Retinal pigment epithelial cell (primary cell): Measurements from ENCODE around the gene DHX40.
"Not testable (repeated sequence)": the region's sequence is repeated elsewhere in the genome, so short reads cannot be mapped to it uniquely, and the experiment has no call there.

Source experiments
- DNase-seq: peaks from one replicate; pipeline ENCODE4 v3.0.0-alpha.2; 2010; ENCODE audit warnings: low read depth
- H3K4me3 ChIP-seq: 2 replicates; pipeline ENCODE4 v1.5.1; 2011; ENCODE audit warnings: mild to moderate bottlenecking, low read length, control low read depth, moderate library complexity
- CTCF ChIP-seq: conservative IDR thresholded peaks from 2 replicates; pipeline ENCODE4 v1.5.1; 2011; ENCODE audit warnings: low read depth, low read length, control low read depth, inconsistent platforms

Gene DHX40, protein sequence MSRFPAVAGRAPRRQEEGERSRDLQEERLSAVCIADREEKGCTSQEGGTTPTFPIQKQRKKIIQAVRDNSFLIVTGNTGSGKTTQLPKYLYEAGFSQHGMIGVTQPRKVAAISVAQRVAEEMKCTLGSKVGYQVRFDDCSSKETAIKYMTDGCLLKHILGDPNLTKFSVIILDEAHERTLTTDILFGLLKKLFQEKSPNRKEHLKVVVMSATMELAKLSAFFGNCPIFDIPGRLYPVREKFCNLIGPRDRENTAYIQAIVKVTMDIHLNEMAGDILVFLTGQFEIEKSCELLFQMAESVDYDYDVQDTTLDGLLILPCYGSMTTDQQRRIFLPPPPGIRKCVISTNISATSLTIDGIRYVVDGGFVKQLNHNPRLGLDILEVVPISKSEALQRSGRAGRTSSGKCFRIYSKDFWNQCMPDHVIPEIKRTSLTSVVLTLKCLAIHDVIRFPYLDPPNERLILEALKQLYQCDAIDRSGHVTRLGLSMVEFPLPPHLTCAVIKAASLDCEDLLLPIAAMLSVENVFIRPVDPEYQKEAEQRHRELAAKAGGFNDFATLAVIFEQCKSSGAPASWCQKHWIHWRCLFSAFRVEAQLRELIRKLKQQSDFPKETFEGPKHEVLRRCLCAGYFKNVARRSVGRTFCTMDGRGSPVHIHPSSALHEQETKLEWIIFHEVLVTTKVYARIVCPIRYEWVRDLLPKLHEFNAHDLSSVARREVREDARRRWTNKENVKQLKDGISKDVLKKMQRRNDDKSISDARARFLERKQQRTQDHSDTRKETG

DNA sequence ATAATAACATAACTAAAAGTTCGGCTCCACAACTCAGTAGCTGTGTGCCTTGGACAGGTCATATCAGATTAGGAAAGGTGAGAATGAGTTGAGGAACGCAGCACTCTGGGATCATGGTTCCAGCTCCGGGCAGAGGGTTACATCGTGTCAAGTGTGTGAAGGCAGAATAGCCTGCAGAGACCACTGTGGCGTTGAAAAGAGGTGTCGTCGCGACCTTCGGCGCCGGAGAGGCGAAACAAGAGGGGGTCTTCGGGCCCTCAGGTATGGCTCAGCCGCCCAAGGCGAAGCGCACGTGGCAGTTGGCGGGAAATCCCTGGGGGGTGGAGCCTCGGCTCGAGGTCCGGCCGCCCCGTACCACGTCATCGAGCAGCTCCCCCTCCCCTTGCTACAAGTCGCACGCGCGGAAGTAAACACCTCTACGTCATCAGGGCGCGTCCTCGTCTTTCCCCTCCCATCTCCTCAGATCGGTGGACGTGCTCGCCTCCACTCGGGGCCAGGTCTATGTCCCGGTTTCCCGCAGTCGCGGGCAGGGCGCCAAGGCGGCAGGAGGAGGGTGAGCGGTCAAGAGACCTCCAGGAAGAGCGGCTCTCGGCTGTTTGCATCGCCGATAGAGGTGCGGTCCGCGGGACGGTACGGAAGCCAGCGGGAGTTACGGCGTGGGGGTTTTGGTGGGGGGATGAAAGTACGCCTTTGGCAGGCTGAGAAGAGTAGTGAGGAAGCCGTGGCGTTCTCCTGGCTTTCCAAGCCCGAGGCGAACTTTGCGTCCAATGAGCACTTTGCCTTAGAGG lies at the start of gene DHX40:
Gene DHX40 (plus strand): TSS at position 440 of the 788 bp plus-strand sequence. CDS start 62 bp downstream, at position 502.
- DNase-seq: peak; percentile 87
- H3K4me3 ChIP-seq: peak within 1 kb of the TSS; percentile 100
- TF ChIP-seq CTCF: no peak

- TF ChIP-seq CTCF: no peak
- no peak for DNase-seq
- H3K4me3 ChIP-seq: no peak overlapping the region
Measured at GRCh38 chr17:59516451-59516850, 49.0 kb upstream of the DHX40 start.

GRCh38 chr17:59519132-59519531 lies 46.3 kb upstream of the DHX40 start:
- no peak for DNase-seq
- TF ChIP-seq CTCF: no peak
- no peak overlapping the region for H3K4me3 ChIP-seq

DNA sequence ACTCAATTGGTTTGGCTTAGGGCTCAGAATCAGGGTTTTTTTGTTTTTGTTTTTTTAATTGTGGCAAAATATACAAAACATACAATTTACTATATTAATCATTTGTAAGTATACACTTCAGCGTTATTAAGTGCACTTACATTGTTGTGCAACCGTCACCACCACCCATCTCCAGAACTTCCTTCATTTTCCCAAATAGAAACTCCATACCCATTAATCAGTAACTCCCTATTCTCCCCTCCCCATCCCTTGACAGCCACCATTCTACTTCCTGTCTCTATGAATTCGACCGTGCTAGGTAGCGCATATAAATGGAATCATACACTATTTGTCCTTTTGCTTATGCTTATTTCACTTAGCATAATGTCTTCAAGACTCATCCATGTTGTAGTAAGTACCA lies 45.2 kb upstream of the DHX40 start:
- no peak overlapping the region for H3K4me3 ChIP-seq
- no peak for DNase-seq
- TF ChIP-seq CTCF: no peak

DNA sequence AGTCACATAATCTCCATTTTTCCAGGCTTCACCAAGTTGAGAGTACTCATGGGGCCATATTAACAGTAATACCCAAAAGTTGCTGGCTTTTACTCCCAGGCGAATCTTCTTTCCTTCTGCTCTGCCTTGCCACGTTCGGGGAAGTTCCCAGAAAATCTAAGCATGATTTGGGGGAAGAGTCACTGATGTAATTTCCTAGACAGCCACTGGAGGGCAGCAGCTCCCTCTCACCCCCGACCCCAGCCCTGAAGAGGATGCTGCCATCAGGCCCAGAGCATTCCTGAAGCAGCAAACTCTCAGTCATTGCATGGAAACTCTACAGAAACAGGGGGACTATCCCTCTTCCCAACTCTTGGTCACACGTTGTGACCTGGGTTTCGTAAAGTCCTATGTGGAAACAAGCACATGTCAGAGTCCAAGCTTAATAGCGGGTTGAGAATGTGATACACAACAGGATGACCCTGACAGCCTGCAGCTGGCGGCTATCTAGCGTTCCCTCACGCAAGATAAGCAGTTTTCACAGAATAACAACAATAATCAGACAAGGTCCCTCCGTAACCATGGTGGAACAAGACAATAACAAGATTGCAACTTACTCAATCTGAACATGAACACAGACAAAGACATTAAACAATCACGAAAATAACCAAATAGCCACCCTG lies 43.8 kb upstream of the DHX40 start:
- H3K4me3 ChIP-seq: no peak overlapping the region
- TF ChIP-seq CTCF: peak; percentile 87
- no peak for DNase-seq

DNA sequence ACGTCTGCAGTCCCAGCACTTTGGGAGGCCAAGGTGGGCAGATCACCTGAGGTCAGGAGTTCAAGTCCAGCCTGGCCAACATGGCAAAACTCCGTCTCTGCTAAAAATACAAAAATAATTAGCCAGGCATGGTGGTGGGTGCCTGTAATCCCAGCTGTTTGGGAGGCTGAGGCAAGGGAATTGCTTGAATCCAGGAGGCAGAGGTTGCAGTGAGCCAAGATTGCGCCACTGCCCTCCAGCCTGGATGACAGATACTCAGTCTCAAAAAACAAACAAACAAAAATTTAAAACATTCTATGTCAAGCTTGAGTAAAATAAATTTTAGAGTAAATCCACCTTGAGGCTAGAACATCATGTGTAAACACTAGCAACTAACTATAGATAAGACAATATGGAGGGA lies 40.5 kb upstream of the DHX40 start:
- H3K4me3 ChIP-seq, DNase-seq: not testable (repeated sequence)

DNA sequence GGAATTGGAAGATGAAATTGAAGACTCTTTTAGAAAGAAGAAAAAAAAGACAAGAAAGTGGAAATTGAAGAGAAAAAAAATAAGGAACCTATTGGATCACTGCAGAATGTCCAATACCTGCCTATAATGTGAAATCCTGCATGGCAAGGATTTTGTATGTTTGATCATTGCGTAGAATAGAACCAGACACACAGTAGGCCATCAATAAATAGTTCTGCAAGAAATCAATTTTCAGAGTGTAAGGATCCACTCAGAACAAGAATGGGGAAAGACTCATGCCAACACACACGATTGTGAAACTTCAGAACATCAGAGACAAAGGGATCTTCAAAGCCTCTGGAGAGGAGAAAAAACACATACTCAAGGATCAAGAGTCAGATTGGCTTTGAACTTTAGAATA lies 39.7 kb upstream of the DHX40 start:
- TF ChIP-seq CTCF: no peak
- no peak overlapping the region for H3K4me3 ChIP-seq
- DNase-seq: no peak
